IMR-90 (cell line): ENCODE results near the gene AFDN.

ENCODE experiments used
- BHLHE40 ChIP-seq: fragments of 150-350 bp; IDR thresholded peaks from 2 replicates; pipeline ENCODE4 v1.6.1; 2016; ENCODE audit warnings: mild to moderate bottlenecking, low read depth, low read length
- CEBPB ChIP-seq: IDR thresholded peaks from 2 replicates; pipeline ENCODE4 v1.6.1; 2012; ENCODE audit warnings: low read depth, low read length, improper control_type of control experiment
- CHD1 ChIP-seq: IDR thresholded peaks from 2 replicates; pipeline ENCODE4 v1.6.1; 2012; ENCODE audit warnings: low read depth, low read length, improper control_type of control experiment
- FOS ChIP-seq: fragments of 150-350 bp; IDR thresholded peaks from 2 replicates; pipeline ENCODE4 v1.6.1; 2016; ENCODE audit warnings: low read depth, low read length
- MAFK ChIP-seq: IDR thresholded peaks from 2 replicates; pipeline ENCODE4 v1.6.1; 2012; ENCODE audit warnings: low read depth, low read length, improper control_type of control experiment
- MXI1 ChIP-seq: IDR thresholded peaks from 2 replicates; pipeline ENCODE4 v1.6.1; 2012; ENCODE audit warnings: low read depth, mild to moderate bottlenecking, low read length, moderate library complexity, borderline replicate concordance
- NFE2L2 ChIP-seq: fragments of 150-350 bp; IDR thresholded peaks from 2 replicates; pipeline ENCODE4 v1.6.1; 2016; ENCODE audit warnings: low read depth, mild to moderate bottlenecking, low read length
- POLR2A ChIP-seq: IDR thresholded peaks from 2 replicates; pipeline ENCODE4 v1.6.1; 2012; ENCODE audit warnings: mild to moderate bottlenecking, low read depth, low read length
- RAD21 ChIP-seq: IDR thresholded peaks from 2 replicates; pipeline ENCODE4 v1.6.1; 2012; ENCODE audit warnings: low read length, improper control_type of control experiment
- RCOR1 ChIP-seq: IDR thresholded peaks from 2 replicates; pipeline ENCODE4 v1.6.1; 2012; ENCODE audit warnings: mild to moderate bottlenecking, low read length, improper control_type of control experiment; ENCODE audit not compliant: insufficient replicate concordance
- SMC3 ChIP-seq: fragments of 150-350 bp; IDR thresholded peaks from 2 replicates; pipeline ENCODE4 v1.6.1; 2016; ENCODE audit warnings: low read depth, mild to moderate bottlenecking, antibody characterized with exemption, low read length, moderate library complexity
- TF ChIP-seq, protein P1 (sequence below): fragments of 150-350 bp; IDR thresholded peaks from 2 replicates; pipeline ENCODE4 v1.6.1; 2017; ENCODE audit warnings: mild to moderate bottlenecking, antibody characterized with exemption, low read length, low read depth
- TF ChIP-seq, protein P2 (sequence below): conservative IDR thresholded peaks from 2 replicates; pipeline ENCODE4 v1.5.1; 2012; ENCODE audit warnings: mild to moderate bottlenecking, low read depth, low read length, improper control_type of control experiment
- TF ChIP-seq, protein P3 (sequence below): fragments of 150-350 bp; IDR thresholded peaks from 2 replicates; pipeline ENCODE4 v1.6.1; 2016; ENCODE audit warnings: low read depth, mild to moderate bottlenecking, low read length, moderate library complexity, borderline replicate concordance

DNA sequence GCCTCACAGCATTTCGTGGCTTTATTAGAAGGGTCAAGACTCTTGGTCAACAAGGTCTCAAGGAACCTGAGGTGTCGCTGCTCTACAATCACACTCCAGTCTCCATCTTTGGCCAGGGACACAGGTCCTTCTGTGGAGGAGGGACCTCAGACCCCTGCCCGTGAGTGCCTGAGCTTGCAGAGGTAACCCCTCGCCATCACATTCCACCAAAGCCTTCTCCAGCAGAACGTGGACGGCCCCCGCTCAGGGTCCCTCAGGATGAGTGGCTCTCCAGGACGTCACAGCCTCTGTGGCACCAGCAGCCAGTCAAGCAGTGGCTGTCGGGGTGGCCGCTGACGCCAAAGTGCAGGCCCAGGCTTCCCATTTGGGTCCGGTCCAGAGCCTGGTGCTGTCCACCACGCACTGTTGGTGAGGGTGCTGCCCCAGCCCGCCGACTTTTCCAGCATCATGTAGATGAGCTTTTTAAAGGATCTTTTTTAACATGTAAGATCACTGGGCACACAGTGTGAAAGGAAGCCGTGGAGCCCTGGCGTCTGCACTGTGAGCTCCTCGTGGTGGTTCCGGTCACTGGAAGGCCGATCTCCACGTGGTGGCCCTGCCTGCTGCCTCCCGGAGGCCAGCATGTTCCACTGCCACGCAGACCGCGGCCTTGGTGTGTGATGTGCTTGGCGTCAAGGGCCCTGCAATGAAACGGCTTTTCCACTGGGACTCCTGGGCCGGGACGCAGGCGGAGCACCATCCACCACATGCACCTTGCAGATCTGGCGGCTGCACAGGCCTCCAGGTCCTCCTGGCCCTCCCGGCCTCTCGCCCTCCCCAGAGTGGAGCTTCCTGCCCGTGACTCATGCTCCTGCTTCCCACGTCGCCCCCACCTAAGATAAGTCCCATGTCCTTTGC lies 162.5 kb downstream of the AFDN start:
- TF ChIP-seq, protein P1, sequence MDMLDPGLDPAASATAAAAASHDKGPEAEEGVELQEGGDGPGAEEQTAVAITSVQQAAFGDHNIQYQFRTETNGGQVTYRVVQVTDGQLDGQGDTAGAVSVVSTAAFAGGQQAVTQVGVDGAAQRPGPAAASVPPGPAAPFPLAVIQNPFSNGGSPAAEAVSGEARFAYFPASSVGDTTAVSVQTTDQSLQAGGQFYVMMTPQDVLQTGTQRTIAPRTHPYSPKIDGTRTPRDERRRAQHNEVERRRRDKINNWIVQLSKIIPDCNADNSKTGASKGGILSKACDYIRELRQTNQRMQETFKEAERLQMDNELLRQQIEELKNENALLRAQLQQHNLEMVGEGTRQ: no peak
- no peak for TF ChIP-seq POLR2A
- TF ChIP-seq, protein P2, sequence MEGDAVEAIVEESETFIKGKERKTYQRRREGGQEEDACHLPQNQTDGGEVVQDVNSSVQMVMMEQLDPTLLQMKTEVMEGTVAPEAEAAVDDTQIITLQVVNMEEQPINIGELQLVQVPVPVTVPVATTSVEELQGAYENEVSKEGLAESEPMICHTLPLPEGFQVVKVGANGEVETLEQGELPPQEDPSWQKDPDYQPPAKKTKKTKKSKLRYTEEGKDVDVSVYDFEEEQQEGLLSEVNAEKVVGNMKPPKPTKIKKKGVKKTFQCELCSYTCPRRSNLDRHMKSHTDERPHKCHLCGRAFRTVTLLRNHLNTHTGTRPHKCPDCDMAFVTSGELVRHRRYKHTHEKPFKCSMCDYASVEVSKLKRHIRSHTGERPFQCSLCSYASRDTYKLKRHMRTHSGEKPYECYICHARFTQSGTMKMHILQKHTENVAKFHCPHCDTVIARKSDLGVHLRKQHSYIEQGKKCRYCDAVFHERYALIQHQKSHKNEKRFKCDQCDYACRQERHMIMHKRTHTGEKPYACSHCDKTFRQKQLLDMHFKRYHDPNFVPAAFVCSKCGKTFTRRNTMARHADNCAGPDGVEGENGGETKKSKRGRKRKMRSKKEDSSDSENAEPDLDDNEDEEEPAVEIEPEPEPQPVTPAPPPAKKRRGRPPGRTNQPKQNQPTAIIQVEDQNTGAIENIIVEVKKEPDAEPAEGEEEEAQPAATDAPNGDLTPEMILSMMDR: no peak
- TF ChIP-seq RCOR1: no peak
- TF ChIP-seq RAD21: no peak
- no peak for TF ChIP-seq MAFK
- no peak for TF ChIP-seq BHLHE40
- no peak for TF ChIP-seq FOS
- TF ChIP-seq, protein P3, sequence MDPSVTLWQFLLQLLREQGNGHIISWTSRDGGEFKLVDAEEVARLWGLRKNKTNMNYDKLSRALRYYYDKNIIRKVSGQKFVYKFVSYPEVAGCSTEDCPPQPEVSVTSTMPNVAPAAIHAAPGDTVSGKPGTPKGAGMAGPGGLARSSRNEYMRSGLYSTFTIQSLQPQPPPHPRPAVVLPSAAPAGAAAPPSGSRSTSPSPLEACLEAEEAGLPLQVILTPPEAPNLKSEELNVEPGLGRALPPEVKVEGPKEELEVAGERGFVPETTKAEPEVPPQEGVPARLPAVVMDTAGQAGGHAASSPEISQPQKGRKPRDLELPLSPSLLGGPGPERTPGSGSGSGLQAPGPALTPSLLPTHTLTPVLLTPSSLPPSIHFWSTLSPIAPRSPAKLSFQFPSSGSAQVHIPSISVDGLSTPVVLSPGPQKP: no peak
- no peak for TF ChIP-seq SMC3
- TF ChIP-seq NFE2L2: no peak
- no peak for TF ChIP-seq CHD1
- TF ChIP-seq MXI1: no peak
- no peak for TF ChIP-seq CEBPB
